Astrocyte (in vitro differentiated cells and primary cell): ENCODE results near the gene ANKRD23. TPM values are rescaled to one million over a fixed set of nuclear protein-coding genes. Genes with fewer than 3 reads are reported as not detected.

Experiments
- DNase-seq: peaks from one replicate; pipeline ENCODE4 v3.0.0-alpha.2; 2010; ENCODE audit warnings: low read depth
- FAIRE-seq: peaks from 2 replicates; lab custom pipeline; 2011; peaks lifted over from hg19 to GRCh38; lab: Jason Lieb, UNC
- H2AFZ ChIP-seq: 2 replicates; pipeline ENCODE4 v1.6.0; 2012; ENCODE audit warnings: low read depth, low read length, inconsistent platforms
- H3K27ac ChIP-seq: 2 replicates; pipeline ENCODE4 v1.5.1; 2011; ENCODE audit warnings: low read depth, low read length, inconsistent platforms
- H3K27me3 ChIP-seq: 2 replicates; pipeline ENCODE4 v1.6.0; 2011; ENCODE audit warnings: low read length, inconsistent platforms; ENCODE audit not compliant: insufficient read depth
- H3K36me3 ChIP-seq: 2 replicates; pipeline ENCODE4 v1.5.1; 2011; ENCODE audit warnings: low read length, inconsistent platforms; ENCODE audit not compliant: insufficient read depth
- H3K4me1 ChIP-seq: 2 replicates; pipeline ENCODE4 v1.5.1; 2011; ENCODE audit warnings: low read length, inconsistent platforms; ENCODE audit not compliant: insufficient read depth
- H3K4me2 ChIP-seq: 2 replicates; pipeline ENCODE4 v1.6.0; 2012; ENCODE audit warnings: low read length, inconsistent platforms
- H3K4me3 ChIP-seq: 2 replicates; pipeline ENCODE4 v1.5.1; 2011; ENCODE audit warnings: low read depth, mild to moderate bottlenecking, low read length, inconsistent platforms; ENCODE audit not compliant: insufficient read depth
- H3K79me2 ChIP-seq: 2 replicates; pipeline ENCODE4 v1.6.0; 2012; ENCODE audit warnings: mild to moderate bottlenecking, low read length, inconsistent platforms; ENCODE audit not compliant: insufficient read depth
- H3K9ac ChIP-seq: 2 replicates; pipeline ENCODE4 v1.6.0; 2012; ENCODE audit warnings: mild to moderate bottlenecking, low read length, inconsistent platforms
- H3K9me3 ChIP-seq: 2 replicates; pipeline ENCODE4 v1.5.1; 2012; ENCODE audit warnings: low read depth, mild to moderate bottlenecking, low read length, inconsistent platforms; ENCODE audit not compliant: insufficient read depth
- H4K20me1 ChIP-seq: 2 replicates; pipeline ENCODE4 v1.6.0; 2012; ENCODE audit warnings: low read length, inconsistent platforms; ENCODE audit not compliant: insufficient read depth
- H3K27ac Mint-ChIP-seq: one replicate; pipeline ENCODE4 v1.8.0; 2021; ENCODE audit warnings: mild to moderate bottlenecking, mixed read lengths; ENCODE audit not compliant: unreplicated experiment
- H3K27me3 Mint-ChIP-seq: one replicate; pipeline ENCODE4 v1.8.0; 2021; ENCODE audit warnings: low read depth, mixed read lengths; ENCODE audit not compliant: unreplicated experiment
- H3K36me3 Mint-ChIP-seq: one replicate; pipeline ENCODE4 v1.8.0; 2021; ENCODE audit warnings: low read depth, mixed read lengths; ENCODE audit not compliant: unreplicated experiment
- H3K4me1 Mint-ChIP-seq: one replicate; pipeline ENCODE4 v1.8.0; 2021; ENCODE audit warnings: low read depth, mixed read lengths; ENCODE audit not compliant: unreplicated experiment
- H3K4me3 Mint-ChIP-seq: one replicate; pipeline ENCODE4 v1.8.0; 2021; ENCODE audit warnings: mild to moderate bottlenecking, moderate library complexity, mixed read lengths; ENCODE audit not compliant: unreplicated experiment
- H3K9me3 Mint-ChIP-seq: one replicate; pipeline ENCODE4 v1.8.0; 2021; ENCODE audit warnings: mild to moderate bottlenecking, mixed read lengths; ENCODE audit not compliant: unreplicated experiment
- EZH2 ChIP-seq: IDR thresholded peaks from 2 replicates; pipeline ENCODE4 v1.6.1; 2012; ENCODE audit warnings: mild to moderate bottlenecking, low read length, inconsistent platforms; ENCODE audit not compliant: insufficient read depth
- microRNA-seq: library from miRNA; unstranded; fragments of <30 nt; microRNA quantifications from one replicate; pipeline ENCODE4 v1.2.0, GENCODE V29; 2020
- total RNA-seq: library from RNA; stranded (reverse); gene quantifications from 2 replicates; pipeline ENCODE4 v1.2.1, GENCODE V29; 2021
- TF ChIP-seq, protein P1 (sequence below): IDR thresholded peaks from 2 replicates; pipeline ENCODE4 v1.5.1; 2011; ENCODE audit warnings: low read depth, mild to moderate bottlenecking, inconsistent platforms, low read length, moderate library complexity; ENCODE audit not compliant: insufficient read depth

ANKRD23 gene
- total RNA-seq, 1 donor from 2014 or later: 2.5 TPM

- Mint-ChIP-seq H3K4me1 (peaks cover 12% of the 10 kb centered on the region), H3K36me3 (no peaks in the 10 kb centered on the region), H3K9me3 (no peaks in the 10 kb centered on the region), H3K4me3 (no peak overlapping the region), H3K27me3 (no peaks in the 10 kb centered on the region), H3K27ac (no peak overlapping the region)
- no peaks in the 10 kb centered on the region for H4K20me1 ChIP-seq
- no peak for FAIRE-seq
- peaks cover 16% of the 10 kb centered on the region for H3K4me1 ChIP-seq
- no peak overlapping the region for H2AFZ ChIP-seq
- H3K4me3 ChIP-seq: no peak overlapping the region
- peak; percentile 16 for DNase-seq
- H3K4me2 ChIP-seq: no peak overlapping the region
- H3K27me3 ChIP-seq: no peaks in the 10 kb centered on the region
- H3K79me2 ChIP-seq: no peaks in the 10 kb centered on the region
- no peak overlapping the region for H3K27ac ChIP-seq
- H3K9ac ChIP-seq: no peak overlapping the region
- no peaks in the 10 kb centered on the region for H3K9me3 ChIP-seq
- no peaks in the 10 kb centered on the region for H3K36me3 ChIP-seq
- TF ChIP-seq, protein P1, sequence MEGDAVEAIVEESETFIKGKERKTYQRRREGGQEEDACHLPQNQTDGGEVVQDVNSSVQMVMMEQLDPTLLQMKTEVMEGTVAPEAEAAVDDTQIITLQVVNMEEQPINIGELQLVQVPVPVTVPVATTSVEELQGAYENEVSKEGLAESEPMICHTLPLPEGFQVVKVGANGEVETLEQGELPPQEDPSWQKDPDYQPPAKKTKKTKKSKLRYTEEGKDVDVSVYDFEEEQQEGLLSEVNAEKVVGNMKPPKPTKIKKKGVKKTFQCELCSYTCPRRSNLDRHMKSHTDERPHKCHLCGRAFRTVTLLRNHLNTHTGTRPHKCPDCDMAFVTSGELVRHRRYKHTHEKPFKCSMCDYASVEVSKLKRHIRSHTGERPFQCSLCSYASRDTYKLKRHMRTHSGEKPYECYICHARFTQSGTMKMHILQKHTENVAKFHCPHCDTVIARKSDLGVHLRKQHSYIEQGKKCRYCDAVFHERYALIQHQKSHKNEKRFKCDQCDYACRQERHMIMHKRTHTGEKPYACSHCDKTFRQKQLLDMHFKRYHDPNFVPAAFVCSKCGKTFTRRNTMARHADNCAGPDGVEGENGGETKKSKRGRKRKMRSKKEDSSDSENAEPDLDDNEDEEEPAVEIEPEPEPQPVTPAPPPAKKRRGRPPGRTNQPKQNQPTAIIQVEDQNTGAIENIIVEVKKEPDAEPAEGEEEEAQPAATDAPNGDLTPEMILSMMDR: no peak
- TF ChIP-seq EZH2: no peak
Measured at GRCh38 chr2:96788442-96789244, 55.2 kb downstream of the ANKRD23 start.

Small RNAs within 50 kb of the gene (microRNA-seq; reads per million reads assigned to microRNA genes)
- gene MIR3127: 6.6 reads per million, percentile 27 among the genes with 10 or more reads in this experiment

Other genes starting within 250 kb of the ANKRD23 start
- 23.9 and 26.7 TPM in 2 replicates for gene KANSL3, start 205.7 kb downstream of the ANKRD23 start, total RNA-seq
- 0.16 and 0.19 TPM in 2 replicates for gene FER1L5, start 201.3 kb downstream of the ANKRD23 start, total RNA-seq
- 19.8 and 19.9 TPM in 2 replicates for gene LMAN2L, start 104.0 kb downstream of the ANKRD23 start, total RNA-seq
- 5.8 and 6.8 TPM in 2 replicates for gene CNNM4, start 83.1 kb downstream of the ANKRD23 start, total RNA-seq
- 5.6 and 6.5 TPM in 2 replicates for gene CNNM3, start 27.8 kb downstream of the ANKRD23 start, total RNA-seq
- 11.9 and 13.7 TPM in 2 replicates for gene ANKRD39, start 14.0 kb upstream of the ANKRD23 start, total RNA-seq
- gene SEMA4C, start 26.1 kb upstream of the ANKRD23 start, total RNA-seq: 30.7 and 32.8 TPM in 2 replicates
- not detected in 2 replicates for gene FAM178B, start 142.6 kb upstream of the ANKRD23 start, total RNA-seq